Placental pericyte (primary cell): ENCODE results near the gene NUP153. TPM values are rescaled to one million over a fixed set of nuclear protein-coding genes. Genes with fewer than 3 reads are reported as not detected.

Experiments
- small RNA-seq: library from RNA; depleted of rRNA; stranded (forward); fragments of <200 nt; gene quantifications from one replicate; pipeline ENCODE3, GENCODE V24; 2012; ENCODE audit warnings: low replicate concordance
- total RNA-seq: library from RNA; depleted of rRNA; stranded (reverse); fragments of >200 nt; gene quantifications from 2 replicates; pipeline ENCODE4 v1.2.3, GENCODE V29; 2012

Gene NUP153
- total RNA-seq, result 21.2 and 64.4 TPM in 2 replicates

GRCh38 chr6:17706580-17707370 lies at the start of gene NUP153:
Gene NUP153, minus strand, starts transcription at chr6:17706925. Its CDS starts 538 bp downstream, at chr6:17706387.

GRCh38 chr6:17599877-17600526 lies 106.7 kb downstream of the NUP153 start, which contains the start of gene FAM8A1:
Gene FAM8A1, plus strand, starts transcription at chr6:17600302. Its CDS starts 108 bp downstream, at chr6:17600410.

Small RNAs within 50 kb of the gene (small RNA-seq; reads per million reads assigned to genes)
- gene RF00019, result not detected
- gene RNA5SP204, result 4.7 reads per million, percentile 87 among the genes with 10 or more reads in this experiment
- gene RNU6-190P, result not detected
- not detected for gene SUMO2P13

Other genes with a start within 250 kb of the NUP153 start
- gene FAM8A1, start 106.6 kb downstream of the NUP153 start, total RNA-seq, result 12.9 and 15.6 TPM in 2 replicates